HepG2 (cell line): ENCODE data around the gene MSMP. TPM values are rescaled to one million over a fixed set of nuclear protein-coding genes. Genes with fewer than 3 reads are reported as not detected.

Experiments
- FOXO4 ChIP-seq: sonication (generic); formaldehyde crosslinking; conservative IDR thresholded peaks from 2 replicates; pipeline ENCODE4 v1.8.1; 2023; ENCODE audit warnings: missing genetic modification reagents
- HES4 ChIP-seq: sonication (generic); formaldehyde crosslinking; IDR thresholded peaks from 2 replicates; pipeline ENCODE4 v1.9.0; 2021; ENCODE audit warnings: mild to moderate bottlenecking, missing genetic modification reagents, borderline replicate concordance
- IKZF1 ChIP-seq: fragments of 450-650 bp; IDR thresholded peaks from 2 replicates; pipeline ENCODE4 v1.7.1; 2016
- KDM2A ChIP-seq: sonication (generic); formaldehyde crosslinking; IDR thresholded peaks from 2 replicates; pipeline ENCODE4 v1.4.0; 2020; ENCODE audit warnings: low read depth, missing genetic modification reagents, borderline replicate concordance
- MAFF ChIP-seq: IDR thresholded peaks from 2 replicates; pipeline ENCODE4 v1.6.1; 2011; ENCODE audit warnings: low read depth, low read length, improper control_type of control experiment
- SKIL ChIP-seq: sonication (generic); formaldehyde crosslinking; IDR thresholded peaks from 2 replicates; pipeline ENCODE4 v1.8.0; 2022; ENCODE audit warnings: missing genetic modification reagents, mild to moderate bottlenecking, moderate library complexity, borderline replicate concordance
- SOX5 ChIP-seq: IDR thresholded peaks from 2 replicates; pipeline ENCODE4 v1.6.1; 2016; ENCODE audit warnings: borderline replicate concordance
- TCF7 ChIP-seq: sonication (generic); IDR thresholded peaks from 2 replicates; pipeline ENCODE4 v1.6.1; 2016; ENCODE audit warnings: antibody characterized with exemption, low read depth
- TRIM22 ChIP-seq: fragments of 450-650 bp; IDR thresholded peaks from 2 replicates; pipeline ENCODE4 v1.6.1; 2017
- YY1 ChIP-seq: IDR thresholded peaks from 2 replicates; pipeline ENCODE4 v1.6.1; 2011; ENCODE audit warnings: low read length, low read depth, moderate library complexity, mild to moderate bottlenecking; ENCODE audit not compliant: insufficient read depth, insufficient replicate concordance
- ZBTB4 ChIP-seq: sonication (generic); formaldehyde crosslinking; IDR thresholded peaks from 2 replicates; pipeline ENCODE4 v1.4.0; 2020; ENCODE audit warnings: missing genetic modification reagents, mild to moderate bottlenecking, borderline replicate concordance
- ZBTB44 ChIP-seq: sonication (generic); formaldehyde crosslinking; IDR thresholded peaks from 2 replicates; pipeline ENCODE4 v1.4.0; 2020; ENCODE audit warnings: missing genetic modification reagents
- ZNF264 ChIP-seq: sonication (generic); formaldehyde crosslinking; IDR thresholded peaks from 2 replicates; pipeline ENCODE4 v1.4.0; 2020; ENCODE audit warnings: missing genetic modification reagents
- ZNF44 ChIP-seq: sonication (generic); formaldehyde crosslinking; IDR thresholded peaks from 2 replicates; pipeline ENCODE4 v1.5.1; 2020; ENCODE audit warnings: mild to moderate bottlenecking, missing genetic modification reagents
- ZNF557 ChIP-seq: sonication (generic); formaldehyde crosslinking; IDR thresholded peaks from 2 replicates; pipeline ENCODE4 v1.4.0; 2020; ENCODE audit warnings: missing genetic modification reagents
- ZNF616 ChIP-seq: sonication (generic); formaldehyde crosslinking; IDR thresholded peaks from 2 replicates; pipeline ENCODE4 v1.5.0; 2020; ENCODE audit warnings: low read depth, mild to moderate bottlenecking, missing genetic modification reagents
- ZNF775 ChIP-seq: sonication (generic); formaldehyde crosslinking; IDR thresholded peaks from 2 replicates; pipeline ENCODE4 v1.4.0; 2020; ENCODE audit warnings: missing genetic modification reagents, mild to moderate bottlenecking, moderate library complexity, borderline replicate concordance
- polyA plus RNA-seq, 8 experiments: library from polyadenylated mRNA; depleted of rRNA in 3 of 8; stranded (reverse) in 7 of 8; unstranded in 1 of 8; fragments of >200 nt; fragmentation: Illumina TruSeq in 4 of 8; extraction: Trizol in 4 of 8; gene quantifications; 2 replicates each; pipeline versions ENCODE4 v1.2.1 to v1.2.3, GENCODE V29; 2011 to 2016; ENCODE audit warnings: low read depth in 4 of 8, missing spikeins in 1 of 8, mixed read lengths in 1 of 8; ENCODE audit not compliant: insufficient read depth in 1 of 8
- total RNA-seq, 5 experiments: library from RNA; depleted of rRNA; stranded (reverse); fragments of >200 nt; fragmentation: Illumina TruSeq; extraction: Trizol; gene quantifications; 2 replicates each; pipeline ENCODE4 v1.2.3, GENCODE V29; 2016; ENCODE audit warnings: low read depth in 1 of 5

The MSMP gene
- total and polyA plus RNA-seq, 2 of the 13 experiments (the other 11 are each of a cell fraction or from before 2014, with no cell fraction given), result 0.24 to 0.46 TPM

- TF ChIP-seq TCF7 (no peak), ZNF557 (CRISPR knock-in tag) (no peak), MAFF (no peak), ZNF264 (CRISPR knock-in tag) (peak; percentile 16; the same call in 1 of the 2 replicates), ZBTB4 (CRISPR knock-in tag) (no peak), YY1 (peak; percentile 46), ZNF616 (CRISPR knock-in tag) (no peak), IKZF1 (no peak), TRIM22 (no peak), FOXO4 (CRISPR knock-in tag) (no peak), KDM2A (CRISPR knock-in tag) (peak; percentile 89), HES4 (CRISPR knock-in tag) (no peak), ZNF775 (CRISPR knock-in tag) (no peak), SKIL (CRISPR knock-in tag) (no peak), ZNF44 (CRISPR knock-in tag) (peak; percentile 62; the same call in 1 of the 2 replicates), SOX5 (CRISPR knock-in tag) (peak; percentile 53; the same call in 1 of the 2 replicates), ZBTB44 (no peak)
These were observed 21.8 kb downstream of the MSMP start, which contains the start of the genes CREB3 and TLN1 (continued) for GRCh38 chr9:35732185-35732799.
